Heart right ventricle (tissue), 16 donors: Measurements from ENCODE around the gene NBEAL2. TPM values are rescaled to one million over a fixed set of nuclear protein-coding genes. Genes with fewer than 3 reads are reported as not detected.

Experiments
- ATAC-seq, 8 donors: fragments of 200-7000 bp; cut with Tn5 transposase; one replicate each; pipeline ENCODE4 v1.9.1; 2020; ENCODE audit warnings: mild to moderate bottlenecking in 8 of 8, moderate library complexity in 8 of 8, moderate number of reproducible peaks in 1 of 8
- DNase-seq, 2 donors: peaks; one replicate each; pipeline ENCODE4 v3.0.0-alpha.2; 2020
- H3K27ac ChIP-seq, 10 donors: fragments of 200-600 bp; sonication (generic) in 2 of 10; one replicate each; pipeline versions ENCODE4 v1.5.0 to v1.8.0; 2020 to 2022; ENCODE audit warnings: mild to moderate bottlenecking in 3 of 10
- H3K27me3 ChIP-seq, 7 donors: fragments of 200-600 bp; one replicate each; pipeline ENCODE4 v1.8.0; 2021 to 2022; ENCODE audit warnings: mild to moderate bottlenecking in 2 of 7
- H3K36me3 ChIP-seq, 9 donors: fragments of 200-600 bp; sonication (generic) in 1 of 9; one replicate each; pipeline versions ENCODE4 v1.5.0 to v1.8.0; 2020 to 2022; ENCODE audit warnings: mild to moderate bottlenecking in 2 of 9
- H3K4me1 ChIP-seq, 9 donors: fragments of 200-600 bp; sonication (generic) in 1 of 9; one replicate each; pipeline versions ENCODE4 v1.5.0 to v1.8.0; 2020 to 2022; ENCODE audit warnings: mild to moderate bottlenecking in 4 of 9
- H3K4me3 ChIP-seq, 10 donors: fragments of 200-600 bp; sonication (generic) in 2 of 10; one replicate each; pipeline versions ENCODE4 v1.5.0 to v1.8.0; 2020 to 2022; ENCODE audit warnings: mild to moderate bottlenecking in 7 of 10, moderate library complexity in 2 of 10
- H3K9me3 ChIP-seq, 11 donors: fragments of 200-600 bp in 10 of 11; sonication (generic) in 2 of 11; one replicate each; pipeline versions ENCODE4 v1.5.0 to v1.8.0; 2013 to 2022; ENCODE audit warnings: mild to moderate bottlenecking in 2 of 11, control low read depth in 1 of 11, moderate library complexity in 1 of 11
- WGBS, 2 donors: extraction: QIAGEN DNeasy Blood & Tissue Kit; methylation state at CpG; one replicate each; pipeline ENCODE4 v1.1.7; 2013; ENCODE audit warnings: inconsistent platforms in 1 of 2; 5-methylcytosine and 5-hydroxymethylcytosine counted together
- intact Hi-C, 10 donors: fragments of 100-400 bp; cut with DNase I; formaldehyde crosslinking; loops; one replicate each; pipeline versions ENCODE4 v1.11.1 to v1.14.2; 2022
- polyA plus RNA-seq, 2 donors: library from polyadenylated mRNA; stranded (reverse); fragments of 200-250 nt; gene quantifications; one replicate each; pipeline ENCODE4 v1.2.3, GENCODE V29; 2013
- total RNA-seq, 10 donors: library from RNA; stranded (reverse); fragmentation: NEBNext Ultra II Directional in 3 of 10; extraction: Animal tissue kit (Norgen Biotek cat#: 25700) in 3 of 10; gene quantifications; one replicate each; pipeline versions ENCODE4 v1.2.1 to v1.2.4, GENCODE V29; 2021 to 2023
- TF ChIP-seq, protein P1 (sequence below), 9 donors: fragments of 200-600 bp; sonication (generic) in 2 of 9; IDR thresholded peaks; one replicate each; pipeline versions ENCODE4 v1.5.0 to v1.8.0; 2021 to 2022; ENCODE audit warnings: antibody characterized with exemption in 9 of 9, mild to moderate bottlenecking in 5 of 9, moderate library complexity in 1 of 9
- donor health status: Arrhythmogenic right ventricular cardiomyopathy.
- donor health status: ischemic (EF 13 %, LVEDD 7.1; RV severe dilation, severe dysfunction).
- donor health status: healthy with polysubstance abuse.
- donor health status: DM: no; HTN: yes; CAD: no.
- donor health status: DM: no; HTN: no; CAD: no.
- donor health status: ischemic (EF 25% LVEDD 6.9; RV normal size, moderate dysfunction).
- donor health status: ischemic (EF 25% LVEDD 5.7; RV mildly dilated, moderate dysfunction).
- donor health status: healthy.
- donor health status: DM: yes; HTN: yes; CAD: no.
- donor health status: Ischemic cardiomyopathy.
- donor health status: ischemic (EF 35%, LVEDD 5.7; RV mildly dilated, moderate dysfunction).
- donor health status: nonischemic (EF 11% LVEDD 7.7; RV severe dilation, severe dysfunction).
- donor health status: DM: yes; HTN: yes; CAD: no.
- donor health status: PGD.
- donor health status: ischemic (EF 29% LVEDD 5.4; RV normal size, mild dysfunction).
- donor health status: nonischemic (EF 23%, LVEDD 6.1; RV moderate dilation, normal function).

Gene NBEAL2
- total and polyA plus RNA-seq, 12 donors = 7.6 to 51.1 (median 13.7) TPM

- Histone ChIP-seq H3K4me3 (no peak overlapping the region), H3K36me3 (peaks cover 0 to 96% (median under 1%) of the 10 kb centered on the region in 9 donors), H3K27ac (no peak overlapping the region), H3K27me3 (no peaks in the 10 kb centered on the region), H3K9me3 (no peaks in the 10 kb centered on the region), H3K4me1 (peaks cover 0 to 14% (median 0%) of the 10 kb centered on the region in 9 donors)
- DNase-seq (peak in 1 of 2 donors; percentile 8), ATAC-seq (no peak)
- TF ChIP-seq, protein P1, sequence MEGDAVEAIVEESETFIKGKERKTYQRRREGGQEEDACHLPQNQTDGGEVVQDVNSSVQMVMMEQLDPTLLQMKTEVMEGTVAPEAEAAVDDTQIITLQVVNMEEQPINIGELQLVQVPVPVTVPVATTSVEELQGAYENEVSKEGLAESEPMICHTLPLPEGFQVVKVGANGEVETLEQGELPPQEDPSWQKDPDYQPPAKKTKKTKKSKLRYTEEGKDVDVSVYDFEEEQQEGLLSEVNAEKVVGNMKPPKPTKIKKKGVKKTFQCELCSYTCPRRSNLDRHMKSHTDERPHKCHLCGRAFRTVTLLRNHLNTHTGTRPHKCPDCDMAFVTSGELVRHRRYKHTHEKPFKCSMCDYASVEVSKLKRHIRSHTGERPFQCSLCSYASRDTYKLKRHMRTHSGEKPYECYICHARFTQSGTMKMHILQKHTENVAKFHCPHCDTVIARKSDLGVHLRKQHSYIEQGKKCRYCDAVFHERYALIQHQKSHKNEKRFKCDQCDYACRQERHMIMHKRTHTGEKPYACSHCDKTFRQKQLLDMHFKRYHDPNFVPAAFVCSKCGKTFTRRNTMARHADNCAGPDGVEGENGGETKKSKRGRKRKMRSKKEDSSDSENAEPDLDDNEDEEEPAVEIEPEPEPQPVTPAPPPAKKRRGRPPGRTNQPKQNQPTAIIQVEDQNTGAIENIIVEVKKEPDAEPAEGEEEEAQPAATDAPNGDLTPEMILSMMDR (IDR thresholded peaks at IDR 0.05) = no peak
- WGBS, 2 donors = 92 to 94% methylated on average over 25 of the region's 25 CpGs
- intact Hi-C loops = loop anchor here in 3 of 10 donors (5.0 to 10.0 kb wide), 2 partner anchors 79 to 296 kb away; partner anchors contain the start of gene TMIE (in 2 of the 3)
Measured at GRCh38 chr3:47000922-47001730, 21.7 kb downstream of the NBEAL2 start.

DNA sequence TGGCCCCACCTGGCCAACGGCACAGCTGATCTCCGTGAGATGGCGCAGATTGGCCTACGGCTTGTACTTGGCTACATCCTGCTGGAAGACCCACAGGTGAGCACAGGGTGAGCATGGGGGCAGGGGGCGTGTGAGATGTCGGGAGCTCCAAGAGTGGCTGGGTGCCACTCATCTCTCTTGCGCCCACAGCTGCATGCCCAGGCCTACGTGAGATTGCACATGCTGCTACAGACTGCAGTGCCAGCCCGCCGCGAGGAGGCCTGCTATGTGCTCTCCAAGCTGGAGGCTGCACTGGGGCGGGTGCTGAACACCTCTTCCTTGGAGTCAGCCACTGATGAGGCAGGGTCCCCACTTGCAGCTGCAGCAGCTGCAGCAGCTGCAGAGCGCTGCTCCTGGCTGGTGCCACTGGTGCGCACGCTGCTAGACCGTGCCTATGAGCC lies 22.3 kb downstream of the NBEAL2 start:
- no peak overlapping the region for H3K27ac ChIP-seq
- ATAC-seq (no peak), DNase-seq (no peak)
- H3K9me3 ChIP-seq = no peaks in the 10 kb centered on the region
- TF ChIP-seq, protein P1 (IDR thresholded peaks at IDR 0.05) = no peak
- intact Hi-C loops = loop anchor here in 3 of 10 donors (5.0 to 10.0 kb wide), 2 partner anchors 79 to 297 kb away; partner anchors contain the start of gene TMIE (in 2 of the 3)
- peaks cover 0 to 12% (median 0%) of the 10 kb centered on the region in 9 donors for H3K4me1 ChIP-seq
- peaks cover 0 to 99% (median 4%) of the 10 kb centered on the region in 9 donors for H3K36me3 ChIP-seq
- H3K4me3 ChIP-seq = no peak overlapping the region
- H3K27me3 ChIP-seq = no peaks in the 10 kb centered on the region
- 96% methylated on average over 16 of the region's 16 CpGs for WGBS, 2 donors

DNA sequence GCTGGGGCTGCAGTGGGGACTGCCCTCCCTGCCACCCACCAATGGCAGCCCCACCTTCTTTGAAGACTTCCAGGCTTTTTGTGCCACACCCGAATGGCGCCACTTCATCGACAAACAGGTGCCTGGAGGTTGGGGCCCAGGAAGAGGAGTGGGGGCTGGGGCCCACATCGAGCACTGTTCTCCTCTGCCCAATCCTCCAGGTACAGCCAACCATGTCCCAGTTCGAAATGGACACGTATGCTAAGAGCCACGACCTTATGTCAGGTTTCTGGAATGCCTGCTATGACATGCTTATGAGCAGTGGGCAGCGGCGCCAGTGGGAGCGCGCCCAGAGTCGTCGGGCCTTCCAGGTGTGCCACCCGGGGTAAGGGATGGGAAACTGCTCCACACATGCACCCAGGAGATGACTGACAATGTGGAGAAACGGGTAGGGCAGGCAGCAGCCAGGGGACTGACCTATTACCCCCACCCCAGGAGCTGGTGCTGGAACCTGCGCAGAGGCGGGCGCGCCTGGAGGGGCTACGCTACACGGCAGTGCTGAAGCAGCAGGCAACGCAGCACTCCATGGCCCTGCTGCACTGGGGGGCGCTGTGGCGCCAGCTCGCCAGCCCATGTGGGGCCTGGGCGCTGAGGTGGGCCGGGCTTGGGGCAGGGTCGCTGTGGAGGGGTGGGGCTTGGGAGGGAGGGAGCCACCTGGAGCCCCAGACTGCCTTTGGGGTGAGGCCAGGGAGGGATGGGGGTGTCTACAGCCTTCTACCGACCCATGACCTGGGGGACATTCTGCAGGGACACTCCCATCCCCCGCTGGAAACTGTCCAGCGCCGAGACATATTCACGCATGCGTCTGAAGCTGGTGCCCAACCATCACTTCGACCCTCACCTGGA lies 22.9 kb downstream of the NBEAL2 start:
- TF ChIP-seq, protein P1 (IDR thresholded peaks at IDR 0.05) = no peak
- no peak for ATAC-seq
- 84 to 85% methylated on average over 32 to 35 of the region's 35 CpGs for WGBS, 2 donors
- Histone ChIP-seq H3K36me3 (peaks cover 0 to 99% (median 4%) of the 10 kb centered on the region in 9 donors), H3K4me3 (no peak overlapping the region), H3K4me1 (peaks cover 0 to 7% (median 0%) of the 10 kb centered on the region in 9 donors), H3K27ac (no peak overlapping the region), H3K9me3 (no peaks in the 10 kb centered on the region), H3K27me3 (no peaks in the 10 kb centered on the region)
- DNase-seq = peak in 1 of 2 donors; percentile 9
- intact Hi-C loops = loop anchor here in 3 of 10 donors (5.0 to 10.0 kb wide), 2 partner anchors 80 to 298 kb away; partner anchors contain the start of gene TMIE (in 2 of the 3)

DNA sequence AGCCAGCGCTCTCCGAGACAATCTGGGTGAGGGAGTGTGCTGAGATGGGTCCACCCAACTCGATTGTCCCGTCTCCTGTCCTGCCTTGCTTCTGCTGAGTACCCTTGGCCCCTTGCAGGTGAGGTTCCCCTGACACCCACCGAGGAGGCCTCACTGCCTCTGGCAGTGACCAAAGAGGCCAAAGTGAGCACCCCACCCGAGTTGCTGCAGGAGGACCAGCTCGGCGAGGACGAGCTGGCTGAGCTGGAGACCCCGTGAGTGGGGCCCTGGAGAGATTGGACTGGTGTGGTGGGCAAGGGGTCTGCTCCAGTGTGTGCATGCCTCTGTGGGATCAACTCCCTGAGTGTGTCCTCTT lies 23.6 kb downstream of the NBEAL2 start:
- intact Hi-C loops = loop anchor here in 3 of 10 donors (5.0 to 10.0 kb wide), 2 partner anchors 81 to 298 kb away; partner anchors contain the start of gene TMIE (in 2 of the 3)
- Histone ChIP-seq H3K9me3 (no peaks in the 10 kb centered on the region), H3K4me1 (peaks cover 0 to 7% (median 0%) of the 10 kb centered on the region in 9 donors), H3K27me3 (no peaks in the 10 kb centered on the region), H3K4me3 (no peak overlapping the region), H3K36me3 (peaks cover 0 to 100% (median 4%) of the 10 kb centered on the region in 9 donors), H3K27ac (no peak overlapping the region)
- no peak for DNase-seq
- TF ChIP-seq, protein P1 (IDR thresholded peaks at IDR 0.05) = no peak
- no peak for ATAC-seq
- 90 to 91% methylated on average over 10 of the region's 10 CpGs for WGBS, 2 donors
